Stimulated activated naive B cell treated with anti-CD40 and anti-IgM and Interleukin-4, amounts not matched to agents 10 μg/mL and 1 μg/mL and 100 μg/mL, for 72 hours (primary cell): ENCODE data around the gene AHCYL1.
A peak's percentile ranks its signal among the peaks of the same experiment; 100 is the strongest.

Source experiments
- ATAC-seq, 2 donors: fragments of 150-1000 bp; cut with Tn5 transposase; replicated peaks; 2 replicates each; pipeline ENCODE4 v1.10.0; 2021; ENCODE audit warnings: moderate library complexity in 1 of 2
- DNase-seq: peaks from one replicate; pipeline ENCODE4 v3.0.0; 2021
- H3K27ac Mint-ChIP-seq: one replicate; pipeline ENCODE4 v1.8.0; 2022; ENCODE audit warnings: mild to moderate bottlenecking, mixed read lengths
- H3K27me3 Mint-ChIP-seq, 2 donors: one replicate each; pipeline ENCODE4 v1.8.0; 2022; ENCODE audit warnings: mixed read lengths in 2 of 2
- H3K36me3 Mint-ChIP-seq, 2 donors: one replicate each; pipeline ENCODE4 v1.8.0; 2022; ENCODE audit warnings: mixed read lengths in 2 of 2, mild to moderate bottlenecking in 1 of 2
- H3K4me1 Mint-ChIP-seq, 2 donors: one replicate each; pipeline ENCODE4 v1.8.0; 2022; ENCODE audit warnings: mixed read lengths in 2 of 2, mild to moderate bottlenecking in 1 of 2
- H3K4me3 Mint-ChIP-seq, 2 donors: one replicate each; pipeline ENCODE4 v1.8.0; 2022; ENCODE audit warnings: mild to moderate bottlenecking in 2 of 2, mixed read lengths in 2 of 2, moderate library complexity in 1 of 2
- H3K9me3 Mint-ChIP-seq, 2 donors: one replicate each; pipeline ENCODE4 v1.8.0; 2022; ENCODE audit warnings: mixed read lengths in 2 of 2, mild to moderate bottlenecking in 1 of 2

AHCYL1 gene

GRCh38 chr1:110070282-110070669 is 85.7 kb downstream of the AHCYL1 start:
- DNase-seq (no peak), ATAC-seq (peak in 1 of 2 donors; percentile 28)
- Mint-ChIP-seq H3K36me3 (peaks cover 0 to 15% of the 10 kb centered on the region in 2 donors), H3K27me3 (peaks cover 61 to 65% of the 10 kb centered on the region in 2 donors), H3K4me3 (peak overlapping the region; percentile 76 to 82), H3K27ac (no peak overlapping the region), H3K9me3 (no peaks in the 10 kb centered on the region), H3K4me1 (peaks cover 13 to 28% of the 10 kb centered on the region in 2 donors)

GRCh38 chr1:110070671-110071242 is 86.2 kb downstream of the AHCYL1 start, which contains the start of gene ALX3:
Gene ALX3, minus strand, starts transcription at chr1:110070672. Its CDS starts 60 bp downstream, at chr1:110070612.
- peaks cover 61 to 68% of the 10 kb centered on the region in 2 donors for H3K27me3 Mint-ChIP-seq

More at GRCh38 chr1:110070671-110071242, 86.2 kb downstream of the AHCYL1 start, which contains the start of gene ALX3:
- Mint-ChIP-seq H3K4me1 (peaks cover 13 to 28% of the 10 kb centered on the region in 2 donors), H3K9me3 (no peaks in the 10 kb centered on the region), H3K4me3 (peak within 1 kb of the TSS; percentile 76 to 82), H3K27ac (no peak within 1 kb of the TSS), H3K36me3 (peaks cover 0 to 12% of the 10 kb centered on the region in 2 donors)
- DNase-seq: no peak
- no peak for ATAC-seq
